Fibroblast of lung (primary cell): Measurements from ENCODE around the gene AVPR1B. TPM values are rescaled to one million over a fixed set of nuclear protein-coding genes. Genes with fewer than 3 reads are reported as not detected.

ENCODE experiments used
- DNase-seq, 2 donors: peaks; one replicate each; pipeline versions ENCODE4 v3.0.0 to v3.0.0-alpha.2; 2010; ENCODE audit warnings: low read depth in 2 of 2
- H2AFZ ChIP-seq: 2 replicates; pipeline ENCODE4 v1.5.1; 2012; ENCODE audit warnings: low read length, control low read depth, inconsistent platforms
- H3K27ac ChIP-seq: 2 replicates; pipeline ENCODE4 v1.5.1; 2011; ENCODE audit warnings: low read length, control low read depth; ENCODE audit not compliant: insufficient read depth
- H3K27me3 ChIP-seq: 2 replicates; pipeline ENCODE4 v1.5.1; 2011; ENCODE audit warnings: mild to moderate bottlenecking, low read length; ENCODE audit not compliant: control insufficient read depth, insufficient read depth
- H3K36me3 ChIP-seq: 2 replicates; pipeline ENCODE4 v1.5.1; 2011; ENCODE audit warnings: low read length; ENCODE audit not compliant: control insufficient read depth, insufficient read depth
- H3K4me1 ChIP-seq: 2 replicates; pipeline ENCODE4 v1.5.1; 2011; ENCODE audit warnings: low read length; ENCODE audit not compliant: control insufficient read depth, insufficient read depth; ENCODE audit errors: extremely low read depth
- H3K4me2 ChIP-seq: 2 replicates; pipeline ENCODE4 v1.5.1; 2011; ENCODE audit warnings: low read length, control low read depth; ENCODE audit not compliant: insufficient read depth; ENCODE audit errors: extremely low read depth
- H3K4me3 ChIP-seq, 4 experiments: fragments of 200-600 bp in 1 of 4; sonication (generic) in 1 of 4; replicated peaks in 1 of 4; 2 replicates each; pipeline ENCODE4 v1.5.1; 2011 to 2016; ENCODE audit warnings: low read length in 4 of 4, low read depth in 3 of 4, mild to moderate bottlenecking in 3 of 4, control low read depth in 2 of 4, inconsistent platforms in 1 of 4, mixed read lengths in 1 of 4; ENCODE audit not compliant: insufficient read depth in 1 of 4; ENCODE audit errors: control extremely low read depth in 1 of 4
- H3K79me2 ChIP-seq: 2 replicates; pipeline ENCODE4 v1.5.1; 2012; ENCODE audit warnings: mild to moderate bottlenecking, low read length, inconsistent platforms; ENCODE audit not compliant: control insufficient read depth, insufficient read depth
- H3K9ac ChIP-seq: 2 replicates; pipeline ENCODE4 v1.5.1; 2011; ENCODE audit warnings: mild to moderate bottlenecking, low read length, control low read depth; ENCODE audit not compliant: insufficient read depth
- H3K9me3 ChIP-seq: 2 replicates; pipeline ENCODE4 v1.5.1; 2012; ENCODE audit warnings: low read depth, low read length; ENCODE audit not compliant: control insufficient read depth, insufficient read depth
- H4K20me1 ChIP-seq: 2 replicates; pipeline ENCODE4 v1.5.1; 2011; ENCODE audit warnings: low read length; ENCODE audit not compliant: control insufficient read depth, insufficient read depth; ENCODE audit errors: extremely low read depth
- EZH2 ChIP-seq: IDR thresholded peaks from 2 replicates; pipeline ENCODE4 v1.5.1; 2012; ENCODE audit warnings: low read length, control low read depth, mild to moderate bottlenecking; ENCODE audit errors: missing control alignments
- polyA plus RNA-seq, 2 donors: library from polyadenylated mRNA; depleted of rRNA in 1 of 2; stranded (reverse) in 1 of 2; unstranded in 1 of 2; fragments of >200 nt; gene quantifications; 2 replicates each; pipeline ENCODE4 v1.2.1, GENCODE V29; 2011 to 2012; ENCODE audit warnings: missing spikeins in 1 of 2
- total RNA-seq: library from RNA; depleted of rRNA; stranded (reverse); fragments of >200 nt; gene quantifications from 2 replicates; pipeline ENCODE4 v1.2.1, GENCODE V29; 2014
- TF ChIP-seq, protein P1 (sequence below), 2 donors: IDR thresholded peaks in 1 of 2; conservative IDR thresholded peaks in 1 of 2; 1 replicate in 1 of 2; 2 replicates in 1 of 2; pipeline ENCODE4 v1.5.1; 2011 to 2012; ENCODE audit warnings: low read length in 2 of 2, control low read depth in 1 of 2, inconsistent platforms in 1 of 2, low read depth in 1 of 2, mild to moderate bottlenecking in 1 of 2

Gene AVPR1B
- total and polyA plus RNA-seq, 2 donors (not counting 1 experiment from before 2014, with no cell fraction given): not detected

DNA sequence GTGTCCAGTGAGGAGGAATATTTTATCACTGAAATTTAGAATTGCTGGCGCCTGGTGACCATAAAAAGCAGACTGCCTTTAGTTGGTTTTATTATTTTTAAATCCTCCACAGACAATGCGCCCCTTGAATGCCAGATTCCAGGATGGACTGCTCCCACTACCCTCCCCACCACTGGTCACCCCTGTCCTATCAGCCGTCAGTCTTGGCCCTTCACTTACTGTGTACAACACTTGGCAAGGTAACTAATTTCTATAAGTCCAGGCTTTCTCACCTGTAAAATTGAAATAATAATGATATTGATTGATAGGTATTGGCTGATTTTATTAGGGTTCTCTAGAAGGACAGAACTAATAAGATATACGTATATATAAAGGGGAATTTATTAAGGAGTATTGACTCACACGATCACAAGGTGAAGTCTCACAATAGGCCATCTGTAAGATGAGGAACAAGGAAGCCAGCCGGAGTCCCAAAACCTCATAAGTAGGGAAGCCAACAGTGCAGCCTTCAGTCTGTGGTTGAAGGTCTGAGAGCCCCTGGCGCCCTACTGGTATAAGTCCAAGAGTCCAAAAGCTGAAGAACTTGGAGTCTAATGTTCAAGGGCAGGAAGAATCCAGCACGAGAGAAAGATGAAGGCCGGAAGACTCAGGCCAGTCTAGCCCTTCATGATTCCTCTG, 46.4 kb downstream of the AVPR1B start:
- H3K27me3 ChIP-seq: peaks cover 5% of the 10 kb centered on the region
- no peaks in the 10 kb centered on the region for H3K9me3 ChIP-seq
- no peak overlapping the region for H3K4me3 ChIP-seq
- no peaks in the 10 kb centered on the region for H3K4me1 ChIP-seq
- no peak overlapping the region for H3K27ac ChIP-seq
- H4K20me1 ChIP-seq: no peaks in the 10 kb centered on the region
- no peak overlapping the region for H3K4me2 ChIP-seq
- no peaks in the 10 kb centered on the region for H3K36me3 ChIP-seq
- H2AFZ ChIP-seq: no peak overlapping the region
- DNase-seq: no peak
- H3K79me2 ChIP-seq: no peaks in the 10 kb centered on the region
- no peak overlapping the region for H3K9ac ChIP-seq
- no peak for TF ChIP-seq EZH2
- TF ChIP-seq, protein P1, sequence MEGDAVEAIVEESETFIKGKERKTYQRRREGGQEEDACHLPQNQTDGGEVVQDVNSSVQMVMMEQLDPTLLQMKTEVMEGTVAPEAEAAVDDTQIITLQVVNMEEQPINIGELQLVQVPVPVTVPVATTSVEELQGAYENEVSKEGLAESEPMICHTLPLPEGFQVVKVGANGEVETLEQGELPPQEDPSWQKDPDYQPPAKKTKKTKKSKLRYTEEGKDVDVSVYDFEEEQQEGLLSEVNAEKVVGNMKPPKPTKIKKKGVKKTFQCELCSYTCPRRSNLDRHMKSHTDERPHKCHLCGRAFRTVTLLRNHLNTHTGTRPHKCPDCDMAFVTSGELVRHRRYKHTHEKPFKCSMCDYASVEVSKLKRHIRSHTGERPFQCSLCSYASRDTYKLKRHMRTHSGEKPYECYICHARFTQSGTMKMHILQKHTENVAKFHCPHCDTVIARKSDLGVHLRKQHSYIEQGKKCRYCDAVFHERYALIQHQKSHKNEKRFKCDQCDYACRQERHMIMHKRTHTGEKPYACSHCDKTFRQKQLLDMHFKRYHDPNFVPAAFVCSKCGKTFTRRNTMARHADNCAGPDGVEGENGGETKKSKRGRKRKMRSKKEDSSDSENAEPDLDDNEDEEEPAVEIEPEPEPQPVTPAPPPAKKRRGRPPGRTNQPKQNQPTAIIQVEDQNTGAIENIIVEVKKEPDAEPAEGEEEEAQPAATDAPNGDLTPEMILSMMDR (conservative IDR thresholded peaks at IDR 0.05 in 1 of 2, IDR thresholded peaks at IDR 0.05 in 1 of 2; ENCODE audit: low read depth in 1 of 2, low read length in 2 of 2): no peak

DNA sequence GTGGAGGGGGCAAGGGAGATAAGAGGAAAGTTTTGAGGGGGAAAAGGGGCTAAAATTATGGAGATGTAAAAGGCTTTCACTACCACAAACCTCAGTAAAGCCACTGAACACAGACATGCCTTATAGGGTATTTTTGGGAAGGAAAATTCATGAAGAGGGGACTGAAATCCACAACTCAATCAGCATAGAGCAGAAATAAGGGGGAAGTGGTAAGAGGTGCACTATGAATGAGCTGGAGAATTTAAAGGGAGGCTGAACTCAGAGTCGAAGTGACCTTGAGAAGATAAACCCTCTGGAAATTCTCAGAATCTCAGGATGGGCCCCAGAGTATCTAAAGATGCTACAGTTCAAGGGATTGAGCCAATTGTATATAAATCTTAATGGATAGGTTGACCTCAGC, 48.9 kb downstream of the AVPR1B start:
- H3K36me3 ChIP-seq: no peaks in the 10 kb centered on the region
- no peak overlapping the region for H3K4me2 ChIP-seq
- H4K20me1 ChIP-seq: no peaks in the 10 kb centered on the region
- H3K79me2 ChIP-seq: no peaks in the 10 kb centered on the region
- H3K27me3 ChIP-seq: peaks cover 2% of the 10 kb centered on the region
- no peak overlapping the region for H3K27ac ChIP-seq
- H3K4me3 ChIP-seq: no peak overlapping the region
- H3K4me1 ChIP-seq: no peaks in the 10 kb centered on the region
- H3K9ac ChIP-seq: no peak overlapping the region
- H2AFZ ChIP-seq: no peak overlapping the region
- no peak for DNase-seq
- no peaks in the 10 kb centered on the region for H3K9me3 ChIP-seq
- TF ChIP-seq, protein P1 (conservative IDR thresholded peaks at IDR 0.05 in 1 of 2, IDR thresholded peaks at IDR 0.05 in 1 of 2; ENCODE audit: low read depth in 1 of 2, low read length in 2 of 2): no peak
- no peak for TF ChIP-seq EZH2

DNA sequence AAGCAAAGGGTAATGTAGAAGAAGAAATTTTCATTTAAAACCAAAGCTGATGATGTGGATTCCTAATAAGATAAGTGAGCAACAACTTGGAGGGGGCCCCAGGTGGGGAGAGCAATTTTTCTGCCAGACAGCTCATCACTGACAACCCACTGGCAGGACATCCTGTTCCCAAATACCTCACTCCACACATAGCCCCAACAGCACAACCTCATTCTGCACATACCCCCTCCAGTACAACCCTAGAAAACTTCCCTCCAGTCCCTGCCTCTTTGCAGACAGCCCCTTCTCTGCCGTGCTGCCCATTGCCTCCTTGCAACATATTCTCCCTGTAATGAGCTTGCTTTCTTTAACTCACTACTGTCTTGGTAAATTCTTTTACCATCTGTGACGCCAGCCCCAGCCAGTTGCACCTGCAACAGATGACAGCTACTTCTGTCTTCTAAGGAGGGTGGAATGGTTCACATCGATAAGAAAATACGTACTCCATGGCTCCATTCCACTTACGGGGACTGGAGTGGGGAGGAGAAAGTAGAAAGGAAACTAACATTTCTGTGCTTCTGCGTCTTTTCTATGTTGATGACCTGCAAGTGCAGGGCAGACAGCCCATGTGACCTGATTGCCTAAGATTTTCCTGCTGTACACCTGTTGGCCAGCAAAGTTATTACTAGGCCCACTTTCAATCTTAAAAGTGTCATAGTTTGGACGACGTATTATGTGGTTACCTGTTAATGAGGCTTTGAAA, 49.5 kb downstream of the AVPR1B start:
- H3K27ac ChIP-seq: no peak overlapping the region
- no peak for TF ChIP-seq EZH2
- TF ChIP-seq, protein P1 (conservative IDR thresholded peaks at IDR 0.05 in 1 of 2, IDR thresholded peaks at IDR 0.05 in 1 of 2; ENCODE audit: low read depth in 1 of 2, low read length in 2 of 2): no peak
- H3K27me3 ChIP-seq: peaks cover 2% of the 10 kb centered on the region
- no peak overlapping the region for H3K9ac ChIP-seq
- no peaks in the 10 kb centered on the region for H3K79me2 ChIP-seq
- no peak overlapping the region for H2AFZ ChIP-seq
- no peak for DNase-seq
- no peak overlapping the region for H3K4me2 ChIP-seq
- H3K9me3 ChIP-seq: no peaks in the 10 kb centered on the region
- no peaks in the 10 kb centered on the region for H3K4me1 ChIP-seq
- H3K36me3 ChIP-seq: no peaks in the 10 kb centered on the region
- no peak overlapping the region for H3K4me3 ChIP-seq
- no peaks in the 10 kb centered on the region for H4K20me1 ChIP-seq
